SK-N-MC (cell line): ENCODE measurements around the gene DNAL4.

ENCODE experiments used
- EZH2 ChIP-seq: fragments of 200-600 bp; sonication (generic); IDR thresholded peaks from one replicate; pipeline ENCODE4 v1.6.1; 2017; ENCODE audit warnings: antibody characterized with exemption
- POLR2AphosphoS5 ChIP-seq: IDR thresholded peaks from 2 replicates; pipeline ENCODE4 v1.6.1; 2012; ENCODE audit warnings: mild to moderate bottlenecking, low read depth, low read length, borderline replicate concordance

GRCh38 chr22:38830026-38830844, 36.3 kb upstream of the DNAL4 start:
- no peak for TF ChIP-seq POLR2AphosphoS5
- TF ChIP-seq EZH2 = no peak
